KOPT-K1 (cell line): Measurements from ENCODE around the gene UVSSA.
"Not testable (repeated sequence)": the region's sequence is repeated elsewhere in the genome, so short reads cannot be mapped to it uniquely, and the experiment has no call there.

Experiments
- H3K27ac ChIP-seq: fragments of 200-600 bp; sonication (generic); 2 replicates; pipeline ENCODE4 v1.5.1; 2016; ENCODE audit warnings: antibody characterized with exemption, mild to moderate bottlenecking, low read depth, low read length; ENCODE audit not compliant: poor library complexity, severe bottlenecking
- H3K36me3 ChIP-seq: fragments of 200-600 bp; sonication (generic); 2 replicates; pipeline ENCODE4 v1.5.1; 2017; ENCODE audit warnings: antibody characterized with exemption, mild to moderate bottlenecking, low read length, moderate library complexity; ENCODE audit not compliant: insufficient read depth
- H3K9me3 ChIP-seq: fragments of 200-600 bp; sonication (generic); 2 replicates; pipeline ENCODE4 v1.5.1; 2017; ENCODE audit warnings: antibody characterized with exemption, low read length, mild to moderate bottlenecking; ENCODE audit not compliant: insufficient read depth, poor library complexity, severe bottlenecking

UVSSA gene

GRCh38 chr4:1427010-1427409, 80.0 kb downstream of the UVSSA start:
- H3K27ac ChIP-seq: no peak overlapping the region
- no peaks in the 10 kb centered on the region for H3K9me3 ChIP-seq
- H3K36me3 ChIP-seq: no peaks in the 10 kb centered on the region

- H3K9me3 ChIP-seq, H3K27ac ChIP-seq, H3K36me3 ChIP-seq: not testable (repeated sequence)
These were observed 96.7 kb downstream of the UVSSA start for GRCh38 chr4:1443688-1444172.
